ENCODE measurements around the gene CD320.
A peak's percentile ranks its signal among the peaks of the same experiment; 100 is the strongest.

Gene CD320

GRCh38 chr19:8254286-8255001 is 53.7 kb downstream of the CD320 start:
- no peak for DNase-seq (ENCODE audit: low spot score)

GRCh38 chr19:8253678-8254077 is 54.5 kb downstream of the CD320 start:
- DNase-seq (ENCODE audit: low spot score): no peak

- DNase-seq (ENCODE audit: low spot score): peak; percentile 86
Observed at GRCh38 chr19:8252922-8253589, 55.1 kb downstream of the CD320 start.
